Loucy (cell line): ENCODE measurements around the gene PHIP.

Source experiments
- H2AFZ ChIP-seq: fragments of 200-600 bp; sonication (generic); 2 replicates; pipeline ENCODE4 v1.6.0; 2016; ENCODE audit warnings: antibody characterized with exemption, mild to moderate bottlenecking, low read length, moderate library complexity
- H3F3A ChIP-seq: fragments of 200-600 bp; 2 replicates; pipeline ENCODE4 v1.6.0; 2016; ENCODE audit warnings: antibody characterized with exemption, low read depth, mild to moderate bottlenecking
- H3K27me3 ChIP-seq: fragments of 200-600 bp; sonication (generic); 2 replicates; pipeline ENCODE4 v1.6.1; 2014; ENCODE audit warnings: low read length, mild to moderate bottlenecking; ENCODE audit not compliant: insufficient read depth, poor library complexity, severe bottlenecking
- H3K36me3 ChIP-seq: fragments of 200-600 bp; sonication (generic); 2 replicates; pipeline ENCODE4 v1.6.1; 2016; ENCODE audit warnings: low read length; ENCODE audit not compliant: insufficient read depth
- H3K4me1 ChIP-seq: fragments of 200-600 bp; sonication (generic); 2 replicates; pipeline ENCODE4 v1.5.1; 2014; ENCODE audit warnings: low read length, mild to moderate bottlenecking; ENCODE audit not compliant: insufficient read depth, poor library complexity, severe bottlenecking
- H3K4me2 ChIP-seq: fragments of 200-600 bp; sonication (generic); 2 replicates; pipeline ENCODE4 v1.6.0; 2014; ENCODE audit warnings: antibody characterized with exemption, low read length, low read depth, mild to moderate bottlenecking; ENCODE audit not compliant: poor library complexity, severe bottlenecking
- H3K4me3 ChIP-seq: fragments of 200-600 bp; sonication (generic); 2 replicates; pipeline ENCODE4 v1.5.1; 2014; ENCODE audit warnings: low read length, mild to moderate bottlenecking, mixed read lengths; ENCODE audit not compliant: poor library complexity, severe bottlenecking
- H3K79me2 ChIP-seq: fragments of 200-600 bp; sonication (generic); 2 replicates; pipeline ENCODE4 v1.6.1; 2014; ENCODE audit warnings: low read length; ENCODE audit not compliant: insufficient read depth
- H3K9ac ChIP-seq: fragments of 200-600 bp; sonication (generic); 2 replicates; pipeline ENCODE4 v1.6.0; 2014; ENCODE audit warnings: mild to moderate bottlenecking, low read depth, low read length, moderate library complexity; ENCODE audit not compliant: poor library complexity, severe bottlenecking
- H3K9me2 ChIP-seq: fragments of 200-600 bp; sonication (generic); replicated peaks from 2 replicates; pipeline ENCODE4 v1.6.1; 2016; ENCODE audit warnings: low read depth, low read length, mixed read lengths
- H3K9me3 ChIP-seq: fragments of 200-600 bp; sonication (generic); 2 replicates; pipeline ENCODE4 v1.6.1; 2014; ENCODE audit warnings: mild to moderate bottlenecking, antibody characterized with exemption, low read length, low read depth; ENCODE audit not compliant: insufficient read depth
- H4K20me1 ChIP-seq: fragments of 200-600 bp; sonication (generic); 2 replicates; pipeline ENCODE4 v1.6.0; 2014; ENCODE audit warnings: antibody characterized with exemption, low read length, mild to moderate bottlenecking; ENCODE audit not compliant: insufficient read depth, poor library complexity, severe bottlenecking
- CTCF ChIP-seq: fragments of 200-600 bp; sonication (generic); conservative IDR thresholded peaks from 2 replicates; pipeline ENCODE4 v1.5.1; 2014; ENCODE audit warnings: mild to moderate bottlenecking, antibody characterized with exemption, low read length
- EZH2phosphoT487 ChIP-seq: fragments of 200-600 bp; IDR thresholded peaks from 2 replicates; pipeline ENCODE4 v1.6.1; 2018; ENCODE audit warnings: antibody characterized with exemption, mild to moderate bottlenecking, moderate library complexity, borderline replicate concordance

Gene PHIP

GRCh38 chr6:78948785-78949184 is 129.3 kb downstream of the PHIP start:
- no peaks in the 10 kb centered on the region for H3K79me2 ChIP-seq
- H3K9ac ChIP-seq: no peak overlapping the region
- H3K27me3 ChIP-seq: no peaks in the 10 kb centered on the region
- no peak overlapping the region for H3K4me3 ChIP-seq
- no peaks in the 10 kb centered on the region for H3K9me2 ChIP-seq
- H4K20me1 ChIP-seq: no peaks in the 10 kb centered on the region
- H2AFZ ChIP-seq: no peak overlapping the region
- no peak overlapping the region for H3K4me2 ChIP-seq
- peaks cover 96% of the 10 kb centered on the region for H3K36me3 ChIP-seq
- peaks cover 13% of the 10 kb centered on the region; the same call in 1 of the 2 replicates for H3K9me3 ChIP-seq
- no peaks in the 10 kb centered on the region for H3K4me1 ChIP-seq
- H3F3A ChIP-seq: no peaks in the 10 kb centered on the region; the same call in 1 of the 2 replicates
- no peak for TF ChIP-seq EZH2phosphoT487

- H3K9ac ChIP-seq: no peak overlapping the region
- H3K9me2 ChIP-seq: no peaks in the 10 kb centered on the region
- no peaks in the 10 kb centered on the region for H3K4me1 ChIP-seq
- no peaks in the 10 kb centered on the region; the same call in 1 of the 2 replicates for H3F3A ChIP-seq
- H4K20me1 ChIP-seq: no peaks in the 10 kb centered on the region
- H3K27me3 ChIP-seq: no peaks in the 10 kb centered on the region
- H3K36me3 ChIP-seq: peaks cover 95% of the 10 kb centered on the region
- TF ChIP-seq CTCF (no peak), EZH2phosphoT487 (no peak)
- H3K9me3 ChIP-seq: peaks cover 13% of the 10 kb centered on the region; the same call in 1 of the 2 replicates
- no peak overlapping the region for H3K4me2 ChIP-seq
- H3K4me3 ChIP-seq: no peak overlapping the region
- no peak overlapping the region for H2AFZ ChIP-seq
- no peaks in the 10 kb centered on the region for H3K79me2 ChIP-seq
Measured at GRCh38 chr6:78947962-78948361, 130.1 kb downstream of the PHIP start.

- no peaks in the 10 kb centered on the region for H3K27me3 ChIP-seq
- H3K9ac ChIP-seq: no peak overlapping the region
- peaks cover 93% of the 10 kb centered on the region for H3K36me3 ChIP-seq
- no peaks in the 10 kb centered on the region for H4K20me1 ChIP-seq
- no peaks in the 10 kb centered on the region for H3K4me1 ChIP-seq
- H3K79me2 ChIP-seq: no peaks in the 10 kb centered on the region
- no peak overlapping the region for H3K4me3 ChIP-seq
- TF ChIP-seq CTCF (no peak), EZH2phosphoT487 (no peak)
- H3K9me3 ChIP-seq: peaks cover 13% of the 10 kb centered on the region; the same call in 1 of the 2 replicates
- H2AFZ ChIP-seq: no peak overlapping the region
- no peaks in the 10 kb centered on the region for H3K9me2 ChIP-seq
- H3K4me2 ChIP-seq: no peak overlapping the region
- no peaks in the 10 kb centered on the region; the same call in 1 of the 2 replicates for H3F3A ChIP-seq
Measured at GRCh38 chr6:78947529-78947928, 130.5 kb downstream of the PHIP start.

- Histone ChIP-seq H4K20me1 (peaks cover 8% of the 10 kb centered on the region), H3K79me2 (no peaks in the 10 kb centered on the region), H3K4me1 (no peaks in the 10 kb centered on the region), H3K9me3 (no peaks in the 10 kb centered on the region), H2AFZ (no peak overlapping the region), H3K9ac (no peak overlapping the region), H3K4me2 (no peak overlapping the region), H3K27me3 (no peaks in the 10 kb centered on the region), H3K36me3 (peaks cover 85% of the 10 kb centered on the region; the same call in 1 of the 2 replicates), H3K9me2 (no peaks in the 10 kb centered on the region), H3K4me3 (no peak overlapping the region), H3F3A (no peaks in the 10 kb centered on the region; the same call in 1 of the 2 replicates)
- no peak for TF ChIP-seq EZH2phosphoT487
- TF ChIP-seq CTCF: no peak
Measured at GRCh38 chr6:78942446-78942845, 135.6 kb downstream of the PHIP start.
